ENCODE results near the gene MBD2.

DNA sequence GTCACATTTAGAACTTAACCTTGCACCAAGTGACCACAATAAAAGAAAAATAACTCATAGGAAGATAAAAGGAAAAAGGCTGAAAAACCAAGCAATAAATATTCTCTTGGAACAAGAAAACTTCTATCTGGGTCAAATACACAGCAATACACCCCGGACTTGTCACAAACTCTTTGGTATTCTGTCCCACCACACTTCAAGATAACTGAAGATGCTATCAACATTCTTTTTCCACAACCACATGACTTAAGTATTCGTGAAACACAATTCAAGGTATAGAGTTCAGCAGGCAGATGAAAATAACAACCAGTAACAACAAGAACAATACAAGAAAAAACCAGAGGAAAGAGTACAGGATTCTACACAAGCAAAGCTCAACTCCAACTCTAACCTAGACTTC, 18.0 kb downstream of the MBD2 start:
- TF ChIP-seq TAF1 (conservative IDR thresholded peaks at IDR 0.05) (no peak), RAD21 (IDR thresholded peaks at IDR 0.05) (no peak), JUND (IDR thresholded peaks at IDR 0.05) (no peak), SP1 (IDR thresholded peaks at IDR 0.05) (no peak)
- TF ChIP-seq, protein P1, sequence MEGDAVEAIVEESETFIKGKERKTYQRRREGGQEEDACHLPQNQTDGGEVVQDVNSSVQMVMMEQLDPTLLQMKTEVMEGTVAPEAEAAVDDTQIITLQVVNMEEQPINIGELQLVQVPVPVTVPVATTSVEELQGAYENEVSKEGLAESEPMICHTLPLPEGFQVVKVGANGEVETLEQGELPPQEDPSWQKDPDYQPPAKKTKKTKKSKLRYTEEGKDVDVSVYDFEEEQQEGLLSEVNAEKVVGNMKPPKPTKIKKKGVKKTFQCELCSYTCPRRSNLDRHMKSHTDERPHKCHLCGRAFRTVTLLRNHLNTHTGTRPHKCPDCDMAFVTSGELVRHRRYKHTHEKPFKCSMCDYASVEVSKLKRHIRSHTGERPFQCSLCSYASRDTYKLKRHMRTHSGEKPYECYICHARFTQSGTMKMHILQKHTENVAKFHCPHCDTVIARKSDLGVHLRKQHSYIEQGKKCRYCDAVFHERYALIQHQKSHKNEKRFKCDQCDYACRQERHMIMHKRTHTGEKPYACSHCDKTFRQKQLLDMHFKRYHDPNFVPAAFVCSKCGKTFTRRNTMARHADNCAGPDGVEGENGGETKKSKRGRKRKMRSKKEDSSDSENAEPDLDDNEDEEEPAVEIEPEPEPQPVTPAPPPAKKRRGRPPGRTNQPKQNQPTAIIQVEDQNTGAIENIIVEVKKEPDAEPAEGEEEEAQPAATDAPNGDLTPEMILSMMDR (IDR thresholded peaks at IDR 0.05; ENCODE audit: low read depth, low read length, missing input control) = no peak
- TF ChIP-seq, protein P2, sequence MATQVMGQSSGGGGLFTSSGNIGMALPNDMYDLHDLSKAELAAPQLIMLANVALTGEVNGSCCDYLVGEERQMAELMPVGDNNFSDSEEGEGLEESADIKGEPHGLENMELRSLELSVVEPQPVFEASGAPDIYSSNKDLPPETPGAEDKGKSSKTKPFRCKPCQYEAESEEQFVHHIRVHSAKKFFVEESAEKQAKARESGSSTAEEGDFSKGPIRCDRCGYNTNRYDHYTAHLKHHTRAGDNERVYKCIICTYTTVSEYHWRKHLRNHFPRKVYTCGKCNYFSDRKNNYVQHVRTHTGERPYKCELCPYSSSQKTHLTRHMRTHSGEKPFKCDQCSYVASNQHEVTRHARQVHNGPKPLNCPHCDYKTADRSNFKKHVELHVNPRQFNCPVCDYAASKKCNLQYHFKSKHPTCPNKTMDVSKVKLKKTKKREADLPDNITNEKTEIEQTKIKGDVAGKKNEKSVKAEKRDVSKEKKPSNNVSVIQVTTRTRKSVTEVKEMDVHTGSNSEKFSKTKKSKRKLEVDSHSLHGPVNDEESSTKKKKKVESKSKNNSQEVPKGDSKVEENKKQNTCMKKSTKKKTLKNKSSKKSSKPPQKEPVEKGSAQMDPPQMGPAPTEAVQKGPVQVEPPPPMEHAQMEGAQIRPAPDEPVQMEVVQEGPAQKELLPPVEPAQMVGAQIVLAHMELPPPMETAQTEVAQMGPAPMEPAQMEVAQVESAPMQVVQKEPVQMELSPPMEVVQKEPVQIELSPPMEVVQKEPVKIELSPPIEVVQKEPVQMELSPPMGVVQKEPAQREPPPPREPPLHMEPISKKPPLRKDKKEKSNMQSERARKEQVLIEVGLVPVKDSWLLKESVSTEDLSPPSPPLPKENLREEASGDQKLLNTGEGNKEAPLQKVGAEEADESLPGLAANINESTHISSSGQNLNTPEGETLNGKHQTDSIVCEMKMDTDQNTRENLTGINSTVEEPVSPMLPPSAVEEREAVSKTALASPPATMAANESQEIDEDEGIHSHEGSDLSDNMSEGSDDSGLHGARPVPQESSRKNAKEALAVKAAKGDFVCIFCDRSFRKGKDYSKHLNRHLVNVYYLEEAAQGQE (IDR thresholded peaks at IDR 0.05) = no peak
- TF ChIP-seq, protein P3, sequence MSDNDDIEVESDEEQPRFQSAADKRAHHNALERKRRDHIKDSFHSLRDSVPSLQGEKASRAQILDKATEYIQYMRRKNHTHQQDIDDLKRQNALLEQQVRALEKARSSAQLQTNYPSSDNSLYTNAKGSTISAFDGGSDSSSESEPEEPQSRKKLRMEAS (IDR thresholded peaks at IDR 0.05) = no peak

Measured in liver (tissue), 3 donors.